GM18502 (cell line): ENCODE measurements around the gene G6PC2.

ENCODE experiments used
- ATAC-seq: cut with Tn5 transposase; IDR thresholded peaks from one replicate; pipeline ENCODE4 v1.9.1; 2021; ENCODE audit warnings: mild to moderate bottlenecking; ENCODE audit not compliant: unreplicated experiment, poor library complexity

The G6PC2 gene

GRCh38 chr2:168941297-168941696 lies 40.2 kb downstream of the G6PC2 start:
- no peak for ATAC-seq

GRCh38 chr2:168944065-168944464 lies 43.0 kb downstream of the G6PC2 start:
- no peak for ATAC-seq

- no peak for ATAC-seq
Measured at GRCh38 chr2:168945508-168945907, 44.4 kb downstream of the G6PC2 start.

GRCh38 chr2:168948621-168949212 lies 47.6 kb downstream of the G6PC2 start:
- ATAC-seq = no peak

GRCh38 chr2:168949324-168949723 lies 48.2 kb downstream of the G6PC2 start:
- ATAC-seq = no peak

GRCh38 chr2:168951871-168952270 lies 50.8 kb downstream of the G6PC2 start:
- ATAC-seq = no peak

- no peak for ATAC-seq
Measured at GRCh38 chr2:168952424-168952823, 51.3 kb downstream of the G6PC2 start.

- ATAC-seq = no peak
Measured at GRCh38 chr2:168954256-168954655, 53.2 kb downstream of the G6PC2 start.

GRCh38 chr2:168955321-168955720 lies 54.2 kb downstream of the G6PC2 start:
- no peak for ATAC-seq

- no peak for ATAC-seq
Measured at GRCh38 chr2:168956392-168956791, 55.3 kb downstream of the G6PC2 start.
